ES-I3 (cell line): ENCODE data around the gene CDK16.

Experiments used
- H3K36me3 ChIP-seq: 2 replicates; pipeline ENCODE4 v1.6.1; 2013; ENCODE audit warnings: mild to moderate bottlenecking, low read length, control low read depth, moderate library complexity; ENCODE audit not compliant: insufficient read depth
- H3K4me1 ChIP-seq: 2 replicates; pipeline ENCODE4 v1.6.1; 2013; ENCODE audit warnings: mild to moderate bottlenecking, control low read depth, low read length; ENCODE audit not compliant: insufficient read depth
- H3K9ac ChIP-seq: 2 replicates; pipeline ENCODE4 v1.6.1; 2013; ENCODE audit warnings: low read depth, mild to moderate bottlenecking, low read length, moderate library complexity
- H3K9me3 ChIP-seq: 2 replicates; pipeline ENCODE4 v1.6.1; 2013; ENCODE audit warnings: mild to moderate bottlenecking, low read length, moderate library complexity; ENCODE audit not compliant: control insufficient read depth, insufficient read depth

Gene CDK16

DNA sequence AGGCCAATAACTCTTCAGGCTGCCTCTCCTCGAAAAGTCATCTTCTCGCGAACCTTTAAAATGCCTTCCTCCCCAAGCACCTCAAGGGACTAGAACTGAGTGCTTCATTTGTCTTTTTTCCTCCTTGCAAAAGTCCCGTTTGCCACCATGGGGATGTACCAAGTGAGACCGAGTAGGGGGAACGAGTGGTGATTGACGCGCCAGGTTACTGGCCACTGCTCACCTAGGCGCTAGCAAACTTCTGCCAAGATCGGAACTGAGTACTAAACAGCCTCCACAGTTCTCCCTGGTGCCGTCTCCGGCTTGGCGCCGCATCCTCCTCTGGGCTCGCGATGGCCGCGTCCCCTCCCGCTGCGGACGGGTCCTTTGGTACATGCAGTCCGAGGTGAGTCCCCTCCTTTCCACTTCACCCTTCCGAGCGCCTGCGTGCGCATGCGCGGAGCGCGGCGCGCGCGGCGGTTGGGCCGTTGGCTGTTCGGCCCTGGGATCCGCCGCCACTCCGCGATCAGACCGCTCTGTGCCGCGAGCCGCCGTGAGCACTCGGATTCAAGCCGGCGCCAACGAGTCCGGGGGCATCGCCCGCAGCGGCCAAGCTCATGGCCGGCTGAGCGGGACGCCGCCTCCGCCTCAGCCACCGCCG is at the start of gene CDK16:
TSS of gene CDK16 (plus strand) at position 402 of the 640 bp plus-strand sequence. CDS start 4,877 bp downstream, outside the sequence.
- no peaks in the 10 kb centered on the region for H3K9me3 ChIP-seq
- peak within 1 kb of the TSS; percentile 86 for H3K9ac ChIP-seq
- 0 out of 2 replicates have a peak, but pooled peaks cover 4% of the 10 kb centered on the region for H3K4me1 ChIP-seq
- H3K36me3 ChIP-seq, result peaks cover 15% of the 10 kb centered on the region

DNA sequence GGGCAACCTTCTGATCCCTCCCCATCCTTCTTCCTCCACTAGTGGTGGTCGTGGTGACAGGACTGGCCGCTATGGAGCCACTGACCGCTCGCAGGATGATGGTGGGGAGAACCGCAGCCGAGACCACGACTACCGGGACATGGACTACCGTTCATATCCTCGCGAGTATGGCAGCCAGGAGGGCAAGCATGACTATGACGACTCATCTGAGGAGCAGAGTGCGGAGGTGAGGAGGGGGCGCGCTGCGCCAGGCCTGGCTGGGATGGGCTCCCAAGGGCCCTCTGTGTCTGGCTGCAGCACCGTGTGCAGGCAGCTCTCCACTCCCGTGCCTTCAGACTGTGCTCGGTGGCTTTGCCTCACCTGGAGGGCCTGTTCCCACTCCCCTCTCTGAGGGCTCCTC is 49.2 kb upstream of the CDK16 start:
- H3K36me3 ChIP-seq, result peaks cover 4% of the 10 kb centered on the region; the same call in 1 of the 2 replicates
- H3K9me3 ChIP-seq, result no peaks in the 10 kb centered on the region
- no peak overlapping the region for H3K9ac ChIP-seq
- H3K4me1 ChIP-seq, result no peaks in the 10 kb centered on the region

DNA sequence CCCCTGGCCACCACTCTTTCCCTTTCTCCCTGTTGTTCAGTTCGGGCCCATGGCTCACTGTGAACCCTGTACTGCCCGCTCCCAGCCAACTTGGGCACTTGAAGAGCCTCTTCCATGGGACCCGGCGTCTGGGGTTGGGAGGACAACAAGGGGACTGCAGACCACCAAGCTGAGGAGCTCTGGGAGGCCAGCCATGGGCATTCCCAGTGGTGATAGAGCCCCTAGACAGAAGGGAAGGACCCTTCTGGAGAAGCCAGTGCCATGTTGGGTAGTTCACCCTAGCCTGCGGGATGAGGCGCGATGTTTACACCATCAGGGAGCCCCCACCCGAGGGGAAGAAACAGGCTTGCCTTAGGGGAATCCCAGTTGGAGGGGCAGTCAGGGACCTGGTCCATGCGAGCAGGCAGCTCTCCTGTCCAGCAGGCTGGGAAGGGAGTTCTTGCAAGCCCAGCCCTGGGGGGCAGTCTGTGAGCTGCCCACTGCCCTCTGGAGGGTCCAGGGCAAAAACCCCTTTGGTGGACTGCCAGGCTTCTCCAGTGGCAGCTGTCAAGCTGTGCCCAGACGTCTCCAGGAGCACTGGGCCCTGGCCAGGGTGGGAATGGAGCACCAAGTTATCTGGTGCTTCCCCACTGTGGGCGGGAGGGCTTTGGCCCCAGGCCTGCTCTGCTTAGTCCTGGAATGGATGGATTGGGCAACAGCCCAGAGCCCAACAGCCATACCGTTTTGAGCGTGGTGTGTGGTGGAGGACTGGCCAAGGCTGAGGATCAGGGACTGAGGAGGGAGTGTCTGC is 48.6 kb upstream of the CDK16 start:
- H3K36me3 ChIP-seq, result peaks cover 4% of the 10 kb centered on the region; the same call in 1 of the 2 replicates
- H3K4me1 ChIP-seq, result no peaks in the 10 kb centered on the region
- no peaks in the 10 kb centered on the region for H3K9me3 ChIP-seq
- H3K9ac ChIP-seq, result no peak overlapping the region

DNA sequence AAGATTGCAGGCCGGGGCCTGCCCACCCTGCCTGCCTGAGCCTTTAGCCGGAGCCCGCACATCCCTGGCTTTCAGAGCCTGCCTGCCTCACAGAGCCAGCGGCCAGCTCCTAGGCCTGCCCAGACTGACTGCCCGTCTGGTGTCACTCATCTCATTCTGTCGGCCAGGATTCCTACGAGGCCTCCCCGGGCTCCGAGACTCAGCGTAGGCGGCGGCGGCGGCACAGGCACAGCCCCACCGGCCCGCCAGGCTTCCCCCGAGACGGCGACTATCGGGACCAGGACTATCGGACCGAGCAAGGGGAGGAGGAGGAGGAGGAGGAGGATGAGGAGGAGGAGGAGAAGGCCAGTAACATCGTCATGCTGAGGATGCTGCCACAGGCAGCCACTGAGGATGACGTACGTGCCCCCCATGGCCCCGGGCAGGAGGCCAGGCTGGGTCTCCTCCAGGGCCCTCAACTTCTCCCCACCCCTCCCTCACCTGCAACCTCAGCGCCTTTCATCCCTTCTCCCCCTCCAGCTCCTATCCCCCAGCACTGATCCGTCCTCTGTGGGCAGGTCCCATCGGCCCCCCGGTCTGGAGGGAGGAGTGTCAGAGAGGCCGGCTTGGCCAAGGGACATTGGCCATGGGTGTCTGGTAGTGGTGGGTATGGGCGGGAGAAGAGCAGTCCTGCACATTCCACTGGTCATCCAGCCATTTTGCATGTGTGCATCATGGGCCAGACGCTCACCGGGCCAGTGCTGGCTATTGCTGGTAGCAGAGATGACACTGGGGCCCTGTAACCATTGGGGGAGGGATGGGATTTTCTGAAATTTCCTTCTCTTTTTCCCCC is 47.4 kb upstream of the CDK16 start:
- no peaks in the 10 kb centered on the region for H3K9me3 ChIP-seq
- H3K4me1 ChIP-seq, result 0 out of 2 replicates have a peak, but pooled peaks cover 4% of the 10 kb centered on the region
- H3K36me3 ChIP-seq, result peaks cover 4% of the 10 kb centered on the region; the same call in 1 of the 2 replicates
- no peak overlapping the region for H3K9ac ChIP-seq

GRCh38 chrX:47171996-47172395 is 46.5 kb upstream of the CDK16 start:
- 0 out of 2 replicates have a peak, but pooled peaks cover 7% of the 10 kb centered on the region for H3K4me1 ChIP-seq
- H3K9ac ChIP-seq, result no peak overlapping the region
- no peaks in the 10 kb centered on the region for H3K9me3 ChIP-seq
- peaks cover 6% of the 10 kb centered on the region for H3K36me3 ChIP-seq

GRCh38 chrX:47172549-47172948 is 45.9 kb upstream of the CDK16 start:
- no peak overlapping the region for H3K9ac ChIP-seq
- peaks cover 10% of the 10 kb centered on the region for H3K36me3 ChIP-seq
- 0 out of 2 replicates have a peak, but pooled peaks cover 8% of the 10 kb centered on the region for H3K4me1 ChIP-seq
- H3K9me3 ChIP-seq, result no peaks in the 10 kb centered on the region

GRCh38 chrX:47172971-47173792 is 45.3 kb upstream of the CDK16 start:
- Histone ChIP-seq H3K9me3 (no peaks in the 10 kb centered on the region), H3K9ac (no peak overlapping the region), H3K36me3 (peaks cover 15% of the 10 kb centered on the region), H3K4me1 (0 out of 2 replicates have a peak, but pooled peaks cover 8% of the 10 kb centered on the region)

DNA sequence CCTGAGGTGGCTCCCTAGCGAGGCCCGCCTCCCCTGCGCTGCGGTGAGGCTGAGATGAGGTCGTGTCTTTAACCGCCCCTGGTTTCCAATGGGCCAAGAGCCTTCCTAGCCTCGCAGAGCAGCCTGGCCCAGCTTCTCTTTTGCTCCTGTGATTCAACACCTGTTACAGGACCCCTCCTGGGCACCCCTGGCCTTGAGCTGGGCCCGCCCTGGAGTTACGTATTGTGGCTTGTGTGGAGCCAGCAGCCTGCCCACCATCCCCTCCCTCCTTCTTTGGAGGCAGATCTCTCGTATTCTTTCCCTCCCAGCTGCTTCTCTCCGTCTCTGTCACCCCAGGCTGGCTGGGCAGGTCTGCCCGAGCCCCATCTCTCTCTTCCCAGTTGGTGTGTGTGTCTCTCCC is 44.1 kb upstream of the CDK16 start:
- Histone ChIP-seq H3K4me1 (0 out of 2 replicates have a peak, but pooled peaks cover 8% of the 10 kb centered on the region), H3K36me3 (peaks cover 20% of the 10 kb centered on the region), H3K9ac (no peak overlapping the region), H3K9me3 (no peaks in the 10 kb centered on the region)

DNA sequence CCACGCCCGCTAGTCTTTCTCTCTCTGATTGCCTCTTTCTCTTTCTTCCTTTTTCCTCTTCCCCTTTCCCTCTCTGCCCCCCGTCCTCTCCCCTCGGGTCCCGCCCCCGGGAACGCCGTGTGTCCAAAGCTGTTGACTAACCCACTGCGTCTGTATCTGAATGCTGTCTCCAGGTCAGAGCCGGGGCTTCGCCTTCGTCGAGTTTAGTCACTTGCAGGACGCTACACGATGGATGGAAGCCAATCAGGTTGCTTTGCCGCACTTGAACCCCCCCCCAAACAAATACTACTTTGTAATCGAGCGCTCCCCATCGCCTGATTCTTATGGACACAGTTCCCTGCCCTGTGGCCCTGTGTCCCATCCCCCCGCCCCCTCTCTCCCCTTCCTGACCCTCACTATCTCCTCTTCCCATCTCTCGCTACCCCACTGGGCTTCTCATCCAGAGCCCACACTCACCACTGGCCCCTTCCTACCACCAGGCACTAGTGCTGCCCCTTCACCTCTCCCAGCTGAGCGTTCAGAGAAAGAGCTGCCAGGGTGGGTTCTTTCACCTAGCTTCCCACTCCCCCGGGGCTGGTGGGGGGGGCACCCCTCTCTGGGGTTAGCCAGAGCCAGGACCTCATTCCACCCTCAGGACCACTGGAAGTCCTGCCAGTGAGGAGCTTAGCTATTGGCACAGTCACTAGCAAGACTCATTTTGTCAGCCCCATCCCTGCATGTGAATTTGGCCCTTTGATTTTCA is 43.5 kb upstream of the CDK16 start:
- Histone ChIP-seq H3K4me1 (0 out of 2 replicates have a peak, but pooled peaks cover 8% of the 10 kb centered on the region), H3K9ac (no peak overlapping the region; the same call in 1 of the 2 replicates), H3K9me3 (no peaks in the 10 kb centered on the region), H3K36me3 (peaks cover 20% of the 10 kb centered on the region)

GRCh38 chrX:47175588-47175980 is 42.9 kb upstream of the CDK16 start:
- peaks cover 20% of the 10 kb centered on the region for H3K36me3 ChIP-seq

GRCh38 chrX:47176101-47176740 is 42.3 kb upstream of the CDK16 start:
- 0 out of 2 replicates have a peak, but pooled peaks cover 8% of the 10 kb centered on the region for H3K4me1 ChIP-seq
- H3K9me3 ChIP-seq, result no peaks in the 10 kb centered on the region
- H3K9ac ChIP-seq, result no peak overlapping the region
- H3K36me3 ChIP-seq, result peaks cover 20% of the 10 kb centered on the region

More at GRCh38 chrX:47175588-47175980, 42.9 kb upstream of the CDK16 start:
- H3K9ac ChIP-seq, result no peak overlapping the region; the same call in 1 of the 2 replicates
- 0 out of 2 replicates have a peak, but pooled peaks cover 8% of the 10 kb centered on the region for H3K4me1 ChIP-seq
- no peaks in the 10 kb centered on the region for H3K9me3 ChIP-seq

DNA sequence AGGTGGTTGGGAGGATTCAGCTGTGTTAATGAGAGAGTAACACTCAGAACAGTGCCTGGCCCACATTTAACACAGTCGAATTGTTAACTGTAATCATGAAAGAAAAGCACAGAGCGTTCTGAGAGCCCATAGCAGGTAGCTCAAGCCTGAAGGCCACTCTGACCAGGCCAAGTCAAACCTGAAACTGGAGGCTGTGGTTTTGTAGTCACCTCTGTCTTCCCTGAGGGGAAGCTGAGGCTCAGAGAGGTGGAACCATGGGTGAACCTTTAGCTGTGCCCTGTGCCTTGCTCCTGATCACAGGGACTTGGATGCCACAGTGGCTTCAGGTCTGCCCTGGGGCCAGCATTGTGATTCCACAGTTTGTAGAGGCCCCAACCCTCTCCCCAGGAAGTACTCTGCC is 41.4 kb upstream of the CDK16 start:
- Histone ChIP-seq H3K9ac (no peak overlapping the region), H3K4me1 (0 out of 2 replicates have a peak, but pooled peaks cover 8% of the 10 kb centered on the region), H3K9me3 (no peaks in the 10 kb centered on the region), H3K36me3 (peaks cover 20% of the 10 kb centered on the region)
